AG09319 (cell line): ENCODE data around the gene GRAMD2A.

ENCODE experiments used
- DNase-seq: peaks from one replicate; pipeline ENCODE4 v3.0.0-alpha.2; 2010; ENCODE audit warnings: low read depth; ENCODE audit errors: extremely low read depth
- CTCF ChIP-seq: IDR thresholded peaks from 2 replicates; pipeline ENCODE4 v1.5.1; 2011; ENCODE audit warnings: low read depth, mild to moderate bottlenecking, inconsistent platforms, low read length, moderate library complexity

The GRAMD2A gene

GRCh38 chr15:72202801-72203506 is 5.4 kb upstream of the GRAMD2A start:
- no peak for TF ChIP-seq CTCF
- DNase-seq, result no peak

GRCh38 chr15:72202302-72202701 is 4.7 kb upstream of the GRAMD2A start:
- TF ChIP-seq CTCF, result no peak
- no peak for DNase-seq

GRCh38 chr15:72201391-72201921 is 3.9 kb upstream of the GRAMD2A start:
- DNase-seq, result no peak
- no peak for TF ChIP-seq CTCF

- no peak for TF ChIP-seq CTCF
- no peak for DNase-seq
Measured at GRCh38 chr15:72200395-72201237, 3.0 kb upstream of the GRAMD2A start.

- peak; percentile 36 for DNase-seq
- TF ChIP-seq CTCF, result peak; percentile 95
Measured at GRCh38 chr15:72199721-72200212, 2.2 kb upstream of the GRAMD2A start.

- DNase-seq, result no peak
- no peak for TF ChIP-seq CTCF
Measured at GRCh38 chr15:72199205-72199515, 1.6 kb upstream of the GRAMD2A start.
